Colonic mucosa (tissue), 4 donors: Measurements from ENCODE around the gene DNAH2. TPM values are rescaled to one million over a fixed set of nuclear protein-coding genes. Genes with fewer than 3 reads are reported as not detected.

ENCODE experiments used
- DNase-seq: peaks from one replicate; pipeline ENCODE4 v3.0.0-alpha.2; 2020
- H3K27ac ChIP-seq: fragments of 200-600 bp; one replicate; pipeline ENCODE4 v1.8.0; 2021
- H3K27me3 ChIP-seq: fragments of 200-600 bp; one replicate; pipeline ENCODE4 v1.8.0; 2021
- H3K36me3 ChIP-seq: fragments of 200-600 bp; one replicate; pipeline ENCODE4 v1.8.0; 2021
- H3K4me1 ChIP-seq: fragments of 200-600 bp; one replicate; pipeline ENCODE4 v1.8.0; 2021; ENCODE audit warnings: mild to moderate bottlenecking
- H3K4me3 ChIP-seq: fragments of 200-600 bp; one replicate; pipeline ENCODE4 v1.8.0; 2021
- H3K9ac ChIP-seq, 2 donors: one replicate each; pipeline ENCODE4 v1.7.0; 2013; ENCODE audit warnings: control low read depth in 2 of 2, low read depth in 2 of 2, low read length in 2 of 2
- H3K9me3 ChIP-seq: fragments of 200-600 bp; one replicate; pipeline ENCODE4 v1.8.0; 2021
- intact Hi-C: fragments of 100-400 bp; cut with DNase I; formaldehyde crosslinking; loops from one replicate; pipeline ENCODE4 v1.14.1; 2022
- total RNA-seq, 2 donors: library from RNA; stranded (reverse); fragmentation: NEBNext Ultra II Directional in 1 of 2; extraction: Animal tissue kit (Norgen Biotek cat#: 25700) in 1 of 2; gene quantifications; one replicate each; pipeline ENCODE4 v1.2.1, GENCODE V29; 2021
- TF ChIP-seq, protein P1 (sequence below): fragments of 200-600 bp; IDR thresholded peaks from one replicate; pipeline ENCODE4 v1.8.0; 2022; ENCODE audit warnings: antibody characterized with exemption, mild to moderate bottlenecking
- donor health status: healthy.
- donor health status: DM: no; HTN: no; CAD: no.
- donor health status: DM: no; HTN: no; CAD: no.

DNAH2 gene
- total RNA-seq, 2 donors from 2014 or later, result 0.32 to 0.62 TPM

DNA sequence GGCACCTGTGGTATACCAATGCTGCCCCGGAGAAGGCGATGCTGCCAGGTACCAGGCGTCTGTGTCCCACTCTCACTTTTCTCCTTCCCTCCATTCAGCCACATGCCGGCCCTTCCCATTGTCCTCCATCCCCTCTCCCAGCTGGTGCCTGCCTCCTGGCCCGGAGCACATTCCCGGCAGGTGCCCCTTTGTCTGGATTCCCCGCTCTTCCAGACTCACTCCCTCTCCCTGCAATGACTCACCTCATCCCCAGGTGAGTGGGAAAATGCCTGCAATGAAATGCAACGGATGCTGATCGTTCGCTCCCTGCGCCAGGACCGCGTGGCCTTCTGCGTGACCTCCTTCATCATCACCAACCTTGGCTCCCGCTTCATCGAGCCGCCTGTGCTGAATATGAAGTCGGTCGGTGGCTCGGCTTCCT, 106.0 kb downstream of the DNAH2 start:
- intact Hi-C loops, result loop anchor here (2.0 kb wide), 1 partner anchor 27 kb away; no protein-coding TSS in a partner anchor
- H3K9ac ChIP-seq, result no peak overlapping the region
- TF ChIP-seq, protein P1, sequence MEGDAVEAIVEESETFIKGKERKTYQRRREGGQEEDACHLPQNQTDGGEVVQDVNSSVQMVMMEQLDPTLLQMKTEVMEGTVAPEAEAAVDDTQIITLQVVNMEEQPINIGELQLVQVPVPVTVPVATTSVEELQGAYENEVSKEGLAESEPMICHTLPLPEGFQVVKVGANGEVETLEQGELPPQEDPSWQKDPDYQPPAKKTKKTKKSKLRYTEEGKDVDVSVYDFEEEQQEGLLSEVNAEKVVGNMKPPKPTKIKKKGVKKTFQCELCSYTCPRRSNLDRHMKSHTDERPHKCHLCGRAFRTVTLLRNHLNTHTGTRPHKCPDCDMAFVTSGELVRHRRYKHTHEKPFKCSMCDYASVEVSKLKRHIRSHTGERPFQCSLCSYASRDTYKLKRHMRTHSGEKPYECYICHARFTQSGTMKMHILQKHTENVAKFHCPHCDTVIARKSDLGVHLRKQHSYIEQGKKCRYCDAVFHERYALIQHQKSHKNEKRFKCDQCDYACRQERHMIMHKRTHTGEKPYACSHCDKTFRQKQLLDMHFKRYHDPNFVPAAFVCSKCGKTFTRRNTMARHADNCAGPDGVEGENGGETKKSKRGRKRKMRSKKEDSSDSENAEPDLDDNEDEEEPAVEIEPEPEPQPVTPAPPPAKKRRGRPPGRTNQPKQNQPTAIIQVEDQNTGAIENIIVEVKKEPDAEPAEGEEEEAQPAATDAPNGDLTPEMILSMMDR, result no peak

DNA sequence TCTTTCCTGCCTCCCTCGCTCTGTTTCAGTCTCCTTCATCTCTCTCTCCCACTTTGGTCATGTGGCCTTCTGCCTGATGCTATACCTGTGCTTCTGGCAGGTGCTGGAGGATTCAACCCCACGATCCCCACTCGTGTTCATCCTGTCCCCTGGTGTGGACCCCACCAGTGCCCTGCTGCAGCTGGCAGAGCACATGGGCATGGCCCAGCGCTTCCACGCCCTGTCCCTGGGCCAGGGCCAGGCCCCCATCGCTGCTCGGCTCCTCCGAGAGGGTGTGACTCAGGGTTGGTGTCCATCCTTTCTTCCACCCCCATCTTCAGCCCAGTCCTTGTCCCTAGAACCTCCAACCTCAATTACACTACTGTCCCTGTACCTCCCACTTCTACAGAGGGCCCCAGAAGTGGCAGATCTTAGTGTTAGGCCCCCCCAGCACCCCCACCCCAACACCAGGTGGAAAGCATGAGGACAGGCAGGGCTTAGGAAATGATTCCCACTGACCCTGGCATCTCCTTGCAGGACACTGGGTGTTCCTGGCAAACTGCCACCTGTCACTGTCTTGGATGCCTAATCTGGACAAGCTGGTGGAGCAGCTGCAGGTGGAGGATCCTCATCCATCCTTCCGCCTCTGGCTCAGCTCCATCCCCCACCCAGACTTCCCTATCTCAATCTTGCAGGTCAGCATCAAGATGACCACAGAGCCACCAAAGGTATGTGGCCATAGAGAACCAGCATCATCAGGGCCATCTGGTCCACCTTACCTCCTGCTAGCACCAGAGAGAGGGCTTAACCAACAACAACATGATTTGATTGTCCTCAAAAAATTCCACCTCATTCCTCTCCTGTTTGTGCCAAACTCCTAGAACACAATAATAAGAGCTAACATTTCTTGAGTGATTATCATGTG, 106.7 kb downstream of the DNAH2 start:
- H3K4me3 ChIP-seq, result no peak overlapping the region
- no peak overlapping the region for H3K27ac ChIP-seq
- no peaks in the 10 kb centered on the region for H3K36me3 ChIP-seq
- no peaks in the 10 kb centered on the region for H3K4me1 ChIP-seq
- H3K9me3 ChIP-seq, result no peaks in the 10 kb centered on the region
- no peak for DNase-seq
- intact Hi-C loops, result loop anchor here (2.0 kb wide), 1 partner anchor 27 kb away; no protein-coding TSS in a partner anchor
- H3K9ac ChIP-seq, result no peak overlapping the region
- no peaks in the 10 kb centered on the region for H3K27me3 ChIP-seq
- TF ChIP-seq, protein P1, result no peak

More for the DNA sequence above, 106.0 kb downstream of the DNAH2 start:
- Histone ChIP-seq H3K27ac (no peak overlapping the region), H3K9me3 (no peaks in the 10 kb centered on the region), H3K36me3 (no peaks in the 10 kb centered on the region), H3K4me3 (no peak overlapping the region), H3K4me1 (no peaks in the 10 kb centered on the region), H3K27me3 (no peaks in the 10 kb centered on the region)
- no peak for DNase-seq

DNA sequence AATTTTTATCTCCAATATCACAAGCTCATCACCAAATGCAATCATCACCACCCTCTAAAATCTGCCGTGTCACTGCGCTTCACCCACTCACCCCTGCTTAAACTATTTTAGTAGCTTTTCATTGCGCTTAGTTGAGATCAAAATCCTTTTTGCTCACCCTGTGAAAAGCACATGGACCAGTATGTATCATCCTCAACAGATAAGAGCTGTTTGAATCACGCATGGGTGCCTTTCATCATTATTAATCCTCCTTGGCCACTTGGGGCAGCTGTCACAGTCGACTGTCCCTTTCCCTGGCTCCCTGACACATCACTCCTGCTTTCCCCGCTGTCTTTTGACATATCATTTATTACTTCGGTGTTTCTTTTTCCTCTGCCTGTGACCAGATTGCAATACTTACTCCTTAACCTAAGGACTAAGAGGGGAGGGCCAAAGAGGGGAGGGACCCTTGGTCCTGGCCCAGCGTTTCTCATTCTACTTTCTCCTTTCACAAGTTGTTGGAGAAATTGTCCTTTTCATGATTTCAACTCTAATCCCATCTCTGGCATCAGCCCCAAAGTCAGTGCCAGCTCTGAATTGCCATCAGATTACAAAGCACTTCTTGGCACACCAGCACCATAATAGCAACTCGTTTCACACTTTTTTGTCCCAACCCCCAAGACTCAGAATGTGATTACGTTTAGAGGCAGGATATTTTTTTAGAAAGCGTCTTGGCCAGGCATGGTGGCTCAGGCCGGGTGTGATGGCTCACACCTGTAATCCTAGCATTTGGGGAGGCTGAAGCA, 107.9 kb downstream of the DNAH2 start:
- TF ChIP-seq, protein P1, result no peak
- intact Hi-C loops, result loop anchor here (2.0 kb wide), 1 partner anchor 25 kb away; no protein-coding TSS in a partner anchor
- H3K9me3 ChIP-seq, result no peaks in the 10 kb centered on the region
- H3K9ac ChIP-seq, result no peak overlapping the region
- H3K4me3 ChIP-seq, result no peak overlapping the region
- no peaks in the 10 kb centered on the region for H3K36me3 ChIP-seq
- DNase-seq, result no peak
- H3K4me1 ChIP-seq, result no peaks in the 10 kb centered on the region
- no peaks in the 10 kb centered on the region for H3K27me3 ChIP-seq
- no peak overlapping the region for H3K27ac ChIP-seq

DNA sequence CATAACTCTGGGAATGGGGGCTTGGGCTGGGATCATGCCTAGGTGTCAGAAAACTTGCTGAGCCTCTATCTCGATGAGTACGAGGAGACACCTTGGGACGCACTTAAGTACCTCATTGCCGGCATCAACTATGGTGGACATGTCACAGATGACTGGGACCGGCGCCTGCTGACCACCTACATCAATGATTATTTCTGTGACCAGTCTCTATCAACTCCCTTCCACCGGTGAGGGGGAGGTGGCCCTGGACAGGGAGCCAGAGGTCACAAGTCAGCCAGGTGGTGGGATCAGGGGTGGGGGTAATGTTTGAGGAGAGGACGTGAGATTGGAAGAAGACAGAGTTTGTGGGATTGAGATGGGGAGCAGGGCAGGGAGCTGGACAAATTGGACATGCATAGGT, 113.1 kb downstream of the DNAH2 start:
- TF ChIP-seq, protein P1, result no peak
- H3K4me1 ChIP-seq, result no peaks in the 10 kb centered on the region
- H3K27me3 ChIP-seq, result no peaks in the 10 kb centered on the region
- no peak overlapping the region for H3K9ac ChIP-seq
- intact Hi-C loops, result loop anchor here (2.0 to 5.0 kb wide), 2 partner anchors 64 to 83 kb away; no protein-coding TSS in a partner anchor
- H3K27ac ChIP-seq, result no peak overlapping the region
- H3K36me3 ChIP-seq, result no peaks in the 10 kb centered on the region
- H3K9me3 ChIP-seq, result no peaks in the 10 kb centered on the region
- DNase-seq, result no peak
- H3K4me3 ChIP-seq, result no peak overlapping the region

DNA sequence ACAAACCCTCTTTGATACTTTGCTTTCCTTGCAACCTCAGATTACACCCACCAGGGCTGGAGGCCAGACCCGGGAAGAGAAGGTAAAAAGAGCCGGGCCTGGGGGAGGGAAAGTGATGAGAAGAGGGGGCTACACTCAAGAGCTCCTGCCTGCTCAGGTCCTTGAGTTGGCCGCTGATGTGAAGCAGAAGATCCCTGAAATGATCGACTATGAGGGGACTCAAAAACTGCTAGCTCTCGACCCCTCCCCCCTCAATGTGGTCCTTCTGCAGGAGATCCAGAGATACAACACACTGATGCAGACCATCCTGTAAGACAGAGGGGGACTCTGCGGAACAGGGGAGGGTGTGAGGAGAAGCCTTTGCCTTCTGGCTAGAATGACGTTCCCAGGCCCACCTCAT, 113.7 kb downstream of the DNAH2 start:
- intact Hi-C loops, result loop anchor here (2.0 to 5.0 kb wide), 2 partner anchors 64 to 84 kb away; no protein-coding TSS in a partner anchor
- no peak for DNase-seq
- no peak overlapping the region for H3K27ac ChIP-seq
- no peaks in the 10 kb centered on the region for H3K36me3 ChIP-seq
- TF ChIP-seq, protein P1, result no peak
- H3K27me3 ChIP-seq, result no peaks in the 10 kb centered on the region
- no peak overlapping the region for H3K4me3 ChIP-seq
- no peaks in the 10 kb centered on the region for H3K9me3 ChIP-seq
- no peak overlapping the region for H3K9ac ChIP-seq
- H3K4me1 ChIP-seq, result no peaks in the 10 kb centered on the region
